ENCODE measurements around the gene PFKFB4.

The PFKFB4 gene

GRCh38 chr3:48584836-48585235 is 28.2 kb upstream of the PFKFB4 start:
- DNase-seq: no peak

GRCh38 chr3:48581621-48582481 is 25.2 kb upstream of the PFKFB4 start:
- no peak for DNase-seq

GRCh38 chr3:48576647-48577046 is 20.0 kb upstream of the PFKFB4 start:
- no peak for DNase-seq

- no peak for DNase-seq
These were observed 18.8 kb upstream of the PFKFB4 start for GRCh38 chr3:48575366-48575765.

GRCh38 chr3:48573973-48574585 is 17.5 kb upstream of the PFKFB4 start:
- DNase-seq: no peak

- no peak for DNase-seq
These were observed 15.9 kb upstream of the PFKFB4 start for GRCh38 chr3:48572517-48572916.

- no peak for DNase-seq
These were observed 15.3 kb upstream of the PFKFB4 start for GRCh38 chr3:48571938-48572337.

GRCh38 chr3:48569808-48570450 is 13.3 kb upstream of the PFKFB4 start:
- DNase-seq: no peak

- DNase-seq: no peak
These were observed 12.8 kb upstream of the PFKFB4 start for GRCh38 chr3:48569400-48569799.

GRCh38 chr3:48568476-48568875 is 11.9 kb upstream of the PFKFB4 start:
- DNase-seq: no peak

GRCh38 chr3:48567500-48567899 is 10.9 kb upstream of the PFKFB4 start:
- no peak for DNase-seq

- DNase-seq: no peak
These were observed 10.5 kb upstream of the PFKFB4 start for GRCh38 chr3:48567090-48567489.

- DNase-seq: no peak
These were observed 9.8 kb upstream of the PFKFB4 start for GRCh38 chr3:48566401-48566760.

GRCh38 chr3:48565591-48566400 is 9.2 kb upstream of the PFKFB4 start:
- DNase-seq: no peak

GRCh38 chr3:48565186-48565585 is 8.6 kb upstream of the PFKFB4 start:
- DNase-seq: no peak

GRCh38 chr3:48564667-48565066 is 8.1 kb upstream of the PFKFB4 start:
- no peak for DNase-seq

GRCh38 chr3:48564022-48564421 is 7.4 kb upstream of the PFKFB4 start:
- DNase-seq: no peak

- peak in 1 of 2 experiments; percentile 23 for DNase-seq
These were observed 6.8 kb upstream of the PFKFB4 start, which contains the start of gene UCN2 for GRCh38 chr3:48563382-48563918. Gene UCN2, minus strand, starts transcription at chr3:48563781. Its CDS starts 657 bp downstream, at chr3:48563124.

GRCh38 chr3:48562367-48563095 is 5.9 kb upstream of the PFKFB4 start:
- DNase-seq: no peak

- DNase-seq: no peak
These were observed 4.6 kb upstream of the PFKFB4 start for GRCh38 chr3:48561045-48561736.

- DNase-seq: no peak
These were observed 4.0 kb upstream of the PFKFB4 start for GRCh38 chr3:48560648-48561018.

Measured in NCI-H2081 (cell line).